ENCODE data around the gene BACH2.

BACH2 gene

DNA sequence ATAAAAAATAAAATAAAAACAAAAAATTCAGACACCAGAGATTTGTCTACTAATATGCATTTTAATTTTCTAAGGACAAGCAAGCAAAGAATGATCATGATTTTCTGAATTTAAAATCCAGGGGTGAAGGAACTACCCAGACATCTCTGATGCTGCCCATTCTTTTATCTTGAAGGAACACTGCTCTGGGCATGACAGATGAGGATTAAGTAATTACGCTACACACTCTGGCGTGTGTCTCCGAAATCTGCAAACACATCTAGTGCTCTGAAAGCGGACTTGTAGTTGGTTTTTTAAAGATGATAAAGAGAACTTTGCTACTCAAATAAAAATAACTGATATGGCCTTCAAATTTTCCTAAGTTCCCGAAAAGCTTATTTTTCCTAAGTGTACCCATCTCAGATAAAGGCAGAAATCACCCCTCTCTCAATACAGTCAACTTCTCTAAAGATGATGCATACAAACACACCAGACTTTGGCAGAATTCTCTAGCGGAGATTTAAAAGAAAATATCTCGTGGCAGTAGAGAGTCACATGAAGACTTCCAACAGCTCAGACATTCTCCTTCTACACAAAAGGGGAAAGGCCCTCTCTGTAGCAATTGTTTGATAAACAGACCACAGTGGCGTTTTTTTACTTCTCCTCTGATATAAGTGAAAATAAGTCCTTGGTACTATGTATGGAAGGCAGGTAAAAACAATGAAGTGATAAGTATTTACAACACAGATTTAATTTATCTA, 133.8 kb downstream of the BACH2 start:
- Mint-ChIP-seq H3K36me3 (no peaks in the 10 kb centered on the region), H3K27ac (no peak overlapping the region), H3K4me3 (no peak overlapping the region), H3K9me3 (no peaks in the 10 kb centered on the region), H3K4me1 (no peaks in the 10 kb centered on the region)
- DNase-seq (ENCODE audit: low spot score in 2 of 2) (no peak), ATAC-seq (no peak)

DNA sequence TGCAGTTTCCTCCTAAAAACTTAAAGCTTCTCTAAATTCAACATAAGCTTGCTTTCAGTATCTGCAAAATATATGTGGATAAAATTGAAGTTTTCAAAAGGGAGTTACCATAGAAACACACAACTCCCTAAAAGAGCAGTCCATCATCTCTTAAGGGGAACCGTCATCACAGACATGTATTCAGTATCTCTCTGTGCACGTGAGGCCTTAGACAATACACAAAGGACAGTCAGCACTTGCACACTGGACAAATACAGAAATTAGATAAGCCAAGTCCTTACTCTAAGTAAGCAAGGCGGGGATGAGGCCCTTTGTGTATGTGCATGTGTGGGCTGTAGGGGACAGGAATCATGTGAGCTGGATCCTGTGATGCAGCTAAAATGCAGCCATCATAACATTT, 136.6 kb downstream of the BACH2 start:
- no peak overlapping the region for H3K27ac Mint-ChIP-seq
- DNase-seq (ENCODE audit: low spot score in 2 of 2): no peak
- H3K4me1 Mint-ChIP-seq: peaks cover 11% of the 10 kb centered on the region
- no peaks in the 10 kb centered on the region for H3K9me3 Mint-ChIP-seq
- no peak overlapping the region for H3K4me3 Mint-ChIP-seq
- no peaks in the 10 kb centered on the region for H3K36me3 Mint-ChIP-seq
- ATAC-seq: no peak

DNA sequence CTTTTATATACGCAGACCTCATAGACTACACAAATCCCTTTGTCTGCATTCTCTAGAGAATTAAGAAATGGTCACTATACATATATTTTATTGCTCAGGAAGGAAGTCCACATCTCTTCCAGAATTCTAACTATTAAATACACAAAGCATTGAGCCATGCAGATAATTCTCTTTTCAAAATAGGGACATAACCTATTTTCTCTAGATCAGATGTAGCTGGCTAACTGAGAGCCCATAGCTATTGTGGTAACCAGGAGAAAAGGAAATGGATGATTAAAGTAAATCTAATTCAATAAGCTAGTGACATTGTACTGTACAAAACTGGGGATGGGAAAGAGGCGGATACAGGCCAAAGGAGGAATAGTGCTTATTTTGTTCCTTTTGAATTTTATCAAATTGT, 137.2 kb downstream of the BACH2 start:
- no peak for DNase-seq (ENCODE audit: low spot score in 2 of 2)
- Mint-ChIP-seq H3K4me1 (peaks cover 11% of the 10 kb centered on the region), H3K27ac (no peak overlapping the region), H3K36me3 (no peaks in the 10 kb centered on the region), H3K9me3 (no peaks in the 10 kb centered on the region), H3K4me3 (no peak overlapping the region)
- ATAC-seq: no peak

DNA sequence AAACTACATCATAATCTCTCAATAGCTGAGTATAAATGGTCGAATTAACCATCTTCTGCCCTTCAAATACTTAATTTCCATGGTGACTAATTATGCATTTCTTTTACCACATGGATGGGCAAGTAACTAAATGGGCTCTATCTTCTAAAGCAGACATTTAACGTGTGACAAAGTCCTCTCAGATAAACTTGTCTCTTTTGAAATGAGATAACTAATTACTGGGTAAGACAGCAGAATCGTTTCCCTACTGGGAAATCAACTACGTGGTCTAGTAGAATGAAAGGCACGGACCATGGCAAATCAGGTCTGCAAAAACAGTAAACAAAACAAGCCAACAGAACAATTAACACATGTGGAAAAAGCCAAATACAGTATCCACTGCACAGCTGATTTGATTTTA, 137.7 kb downstream of the BACH2 start:
- Mint-ChIP-seq H3K4me3 (no peak overlapping the region), H3K9me3 (no peaks in the 10 kb centered on the region), H3K36me3 (no peaks in the 10 kb centered on the region), H3K4me1 (peaks cover 11% of the 10 kb centered on the region), H3K27ac (no peak overlapping the region)
- no peak for DNase-seq (ENCODE audit: low spot score in 2 of 2)
- no peak for ATAC-seq

DNA sequence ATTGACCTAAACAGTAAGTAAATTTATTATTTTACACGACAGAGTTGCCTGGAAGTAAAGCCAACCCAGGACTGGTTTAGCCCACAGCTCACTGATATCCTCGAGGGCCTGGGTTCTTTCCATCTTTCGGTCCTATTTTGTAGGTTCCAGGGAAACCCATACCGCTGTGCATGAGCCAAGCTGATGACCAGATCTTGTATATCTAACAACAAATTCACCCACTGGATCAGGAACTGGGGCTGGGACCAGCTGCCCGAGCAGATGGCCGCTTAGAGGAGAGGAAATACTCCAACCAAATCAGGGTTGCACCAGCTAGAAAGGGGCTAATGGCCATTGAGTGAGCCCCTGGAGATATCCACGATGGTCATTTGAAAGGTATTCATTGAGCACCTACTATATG, 139.2 kb downstream of the BACH2 start:
- DNase-seq (ENCODE audit: low spot score in 2 of 2): no peak
- Mint-ChIP-seq H3K4me1 (peaks cover 11% of the 10 kb centered on the region), H3K36me3 (no peaks in the 10 kb centered on the region), H3K27ac (peak overlapping the region; percentile 77), H3K9me3 (no peaks in the 10 kb centered on the region), H3K4me3 (no peak overlapping the region)
- ATAC-seq: no peak

DNA sequence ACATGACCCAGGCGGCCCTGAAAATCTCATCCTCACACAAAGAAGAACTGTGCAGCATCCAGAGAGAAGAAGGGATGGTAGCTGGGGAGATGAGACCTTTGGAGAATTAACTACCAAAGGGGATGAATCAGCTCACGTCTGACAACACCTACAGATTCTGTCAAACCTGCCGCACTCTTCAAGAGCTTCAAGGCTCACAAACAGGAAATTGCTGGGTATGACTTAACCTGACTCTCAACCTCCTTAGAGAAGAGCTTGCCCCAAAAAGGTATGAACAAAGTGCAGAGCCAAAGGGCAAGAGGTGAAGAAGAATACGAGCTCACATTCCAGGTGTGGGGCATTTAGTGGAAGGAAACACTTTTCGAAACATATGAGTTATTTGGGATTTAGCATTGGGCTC, 139.8 kb downstream of the BACH2 start:
- Mint-ChIP-seq H3K9me3 (no peaks in the 10 kb centered on the region), H3K27ac (peak overlapping the region; percentile 77), H3K4me3 (no peak overlapping the region), H3K36me3 (no peaks in the 10 kb centered on the region), H3K4me1 (peaks cover 11% of the 10 kb centered on the region)
- ATAC-seq (peak; percentile 99), DNase-seq (ENCODE audit: low spot score in 2 of 2) (no peak)

DNA sequence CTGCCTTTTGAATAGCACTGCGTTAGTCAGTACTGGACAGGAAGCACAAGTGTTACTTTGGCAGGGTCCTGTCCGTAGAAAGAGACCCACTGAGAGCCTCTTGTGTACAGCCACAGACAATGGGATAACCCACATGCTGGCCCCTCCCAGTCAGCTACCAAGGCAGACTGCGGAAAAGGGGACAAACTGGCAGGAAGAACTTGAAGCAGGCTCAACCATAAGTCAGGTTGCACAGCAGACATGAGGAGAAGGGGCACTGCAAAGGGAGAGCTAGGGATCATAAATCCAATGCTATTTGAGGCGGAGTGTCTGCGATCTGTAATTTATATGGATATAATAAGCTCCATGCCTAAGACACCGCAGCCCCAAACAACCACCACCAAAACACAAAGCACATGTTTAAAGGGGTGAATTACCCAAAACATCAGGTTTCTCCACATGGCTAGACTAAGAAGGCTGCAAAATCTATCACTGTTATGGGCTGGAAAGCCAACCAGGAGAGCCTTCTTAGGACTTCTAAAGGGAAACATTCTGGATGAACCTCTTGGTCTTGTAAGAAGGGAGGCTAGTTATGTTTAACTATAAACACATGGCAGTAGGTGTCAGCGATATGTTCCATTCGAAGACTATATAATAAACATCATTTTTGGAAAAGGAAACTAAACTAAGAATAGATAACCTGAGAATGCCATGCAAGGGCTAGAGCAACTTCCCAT, 141.7 kb downstream of the BACH2 start:
- no peak for DNase-seq (ENCODE audit: low spot score in 2 of 2)
- peaks cover 11% of the 10 kb centered on the region for H3K4me1 Mint-ChIP-seq
- no peak overlapping the region for H3K27ac Mint-ChIP-seq
- H3K9me3 Mint-ChIP-seq: no peaks in the 10 kb centered on the region
- no peak for ATAC-seq
- H3K4me3 Mint-ChIP-seq: no peak overlapping the region
- no peaks in the 10 kb centered on the region for H3K36me3 Mint-ChIP-seq

DNA sequence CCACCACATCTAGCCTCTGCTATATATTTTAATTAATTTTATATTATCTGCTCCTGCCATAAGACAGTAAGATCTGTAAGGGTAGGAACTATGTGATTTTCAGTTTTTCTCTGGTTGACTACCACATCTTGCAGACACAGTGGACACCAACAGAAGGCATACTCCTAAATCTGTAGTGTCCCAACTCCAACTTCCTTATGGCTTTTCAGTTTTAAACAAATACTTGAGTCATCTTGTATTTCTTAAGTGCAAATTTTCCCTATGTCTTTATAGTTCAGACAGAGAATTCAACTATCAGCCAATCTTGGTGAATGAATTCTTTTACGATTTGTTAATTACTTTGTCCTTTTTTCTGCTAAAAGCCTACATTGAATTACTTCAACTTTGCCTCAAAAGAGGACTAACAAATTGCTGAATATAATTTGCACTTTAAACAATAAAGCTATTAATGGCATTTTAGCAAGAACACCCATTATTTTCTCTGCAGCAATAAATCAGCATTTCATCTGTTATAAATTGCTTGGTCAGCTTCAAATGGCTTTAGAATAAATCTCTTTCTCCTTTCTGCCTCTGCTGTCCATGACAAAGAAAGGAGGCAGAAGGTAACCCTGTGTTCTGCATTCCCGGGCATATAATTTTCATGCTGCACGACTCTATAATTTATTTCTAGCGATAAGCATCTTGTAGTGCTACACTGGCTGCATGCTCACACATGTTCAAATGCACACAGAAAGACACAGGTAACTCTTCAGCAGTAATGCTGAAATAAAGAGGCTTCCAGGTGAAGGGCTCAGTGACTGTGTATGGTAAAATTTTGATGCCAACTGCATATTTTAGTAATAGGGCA, 144.8 kb downstream of the BACH2 start:
- H3K36me3 Mint-ChIP-seq: no peaks in the 10 kb centered on the region
- H3K4me1 Mint-ChIP-seq: peaks cover 6% of the 10 kb centered on the region
- no peak overlapping the region for H3K27ac Mint-ChIP-seq
- H3K9me3 Mint-ChIP-seq: no peaks in the 10 kb centered on the region
- ATAC-seq (no peak), DNase-seq (ENCODE audit: low spot score in 2 of 2) (no peak)
- H3K4me3 Mint-ChIP-seq: no peak overlapping the region

DNA sequence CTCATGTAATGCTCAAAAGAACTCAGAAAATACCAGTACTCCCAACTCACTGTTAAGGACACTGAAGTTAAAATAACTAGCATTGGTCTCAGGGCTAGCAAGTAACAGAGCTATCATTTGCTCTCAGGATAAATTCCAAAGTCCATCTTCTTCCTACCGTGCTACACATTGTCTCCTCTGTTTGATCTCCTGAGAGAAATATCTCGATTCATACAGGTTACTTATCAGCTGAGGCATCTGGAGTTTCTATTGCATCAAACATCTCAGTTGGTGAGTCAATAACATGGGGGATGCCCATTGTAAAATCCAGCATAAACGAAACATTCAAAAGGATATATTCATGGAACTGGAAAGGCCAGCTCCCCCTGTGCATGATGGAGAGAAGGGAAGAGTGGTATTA, 147.4 kb downstream of the BACH2 start:
- H3K36me3 Mint-ChIP-seq: no peaks in the 10 kb centered on the region
- peaks cover 15% of the 10 kb centered on the region for H3K4me1 Mint-ChIP-seq
- no peak for ATAC-seq
- DNase-seq (ENCODE audit: low spot score in 2 of 2): no peak
- no peak overlapping the region for H3K4me3 Mint-ChIP-seq
- no peaks in the 10 kb centered on the region for H3K9me3 Mint-ChIP-seq
- no peak overlapping the region for H3K27ac Mint-ChIP-seq

DNA sequence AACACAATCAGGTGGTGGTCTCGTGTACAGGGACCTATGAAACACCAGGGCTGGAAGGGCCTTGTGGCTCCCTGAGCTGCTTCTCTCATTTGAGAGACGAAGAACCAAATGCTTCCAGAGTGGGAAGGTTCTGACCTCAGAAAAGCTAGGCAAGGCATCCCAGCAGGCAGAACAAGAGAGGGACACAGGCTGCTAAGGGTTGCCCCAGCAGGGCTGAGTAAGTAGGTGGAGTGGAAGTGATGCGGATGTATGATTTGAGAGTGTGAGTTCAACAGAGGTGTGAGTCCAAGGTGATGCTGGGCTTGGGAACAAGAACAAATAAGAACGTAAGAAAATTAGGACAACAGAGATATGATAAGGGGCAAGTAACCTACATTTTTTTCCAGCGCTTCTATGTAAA, 147.8 kb downstream of the BACH2 start:
- Mint-ChIP-seq H3K4me1 (peaks cover 17% of the 10 kb centered on the region), H3K27ac (no peak overlapping the region), H3K4me3 (no peak overlapping the region), H3K9me3 (no peaks in the 10 kb centered on the region), H3K36me3 (no peaks in the 10 kb centered on the region)
- ATAC-seq: no peak
- DNase-seq (ENCODE audit: low spot score in 2 of 2): no peak

DNA sequence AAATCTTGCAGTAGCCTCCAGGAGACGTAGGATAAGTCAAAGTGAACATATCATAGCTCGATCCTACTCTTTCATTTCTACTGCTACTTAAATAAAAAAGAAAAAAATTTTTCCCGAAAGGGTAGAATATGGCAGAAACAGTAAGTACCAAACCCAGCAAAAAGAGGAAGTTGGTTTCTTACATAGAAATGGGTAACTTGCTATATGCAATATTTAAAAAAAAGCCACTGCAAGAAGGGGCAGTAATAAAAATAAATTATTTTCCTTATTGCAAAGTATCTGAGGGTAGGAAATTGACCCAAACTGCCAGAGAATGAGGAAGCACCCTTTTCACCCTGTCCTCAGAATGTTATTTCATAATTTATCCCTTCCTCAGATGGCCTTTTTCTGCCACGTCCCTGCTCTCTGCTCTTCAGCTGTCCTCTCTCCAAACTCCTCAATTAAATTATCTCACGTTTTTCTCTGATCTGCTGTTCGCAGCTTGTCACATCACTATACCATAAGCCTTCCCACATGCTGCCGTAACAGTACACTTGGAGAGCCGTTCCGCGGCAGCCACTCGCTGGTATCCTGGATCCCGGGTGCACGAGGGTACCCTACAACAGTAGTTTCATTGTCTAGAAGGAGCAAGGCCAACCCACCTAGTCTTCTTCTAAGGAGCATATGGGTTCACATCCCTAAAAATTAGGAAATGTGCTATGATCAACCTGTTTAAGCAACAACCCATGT, 149.6 kb downstream of the BACH2 start:
- peaks cover 24% of the 10 kb centered on the region for H3K4me1 Mint-ChIP-seq
- H3K9me3 Mint-ChIP-seq: no peaks in the 10 kb centered on the region
- H3K27ac Mint-ChIP-seq: no peak overlapping the region
- no peak for DNase-seq (ENCODE audit: low spot score in 2 of 2)
- no peaks in the 10 kb centered on the region for H3K36me3 Mint-ChIP-seq
- H3K4me3 Mint-ChIP-seq: no peak overlapping the region
- no peak for ATAC-seq

DNA sequence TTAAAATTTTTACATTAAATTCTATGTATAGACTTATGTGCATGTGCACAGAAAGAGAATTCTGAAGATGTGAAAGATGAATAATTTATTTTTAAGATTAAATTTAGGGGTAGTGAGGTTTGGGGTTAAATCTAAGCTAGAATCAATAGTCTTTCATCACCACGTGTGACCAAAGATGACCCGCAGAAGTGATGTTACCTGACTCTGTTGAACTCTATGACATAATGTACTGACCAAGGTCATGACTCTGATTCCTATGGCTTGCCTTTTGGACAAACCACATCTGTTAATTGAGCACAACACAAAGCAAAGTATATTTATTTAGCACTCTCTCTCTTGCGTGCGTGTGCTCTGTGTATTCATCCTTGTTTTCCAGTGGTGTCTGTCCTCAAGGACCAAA, 150.6 kb downstream of the BACH2 start:
- DNase-seq (ENCODE audit: low spot score in 2 of 2) (no peak), ATAC-seq (no peak)
- H3K27ac Mint-ChIP-seq: no peak overlapping the region
- H3K36me3 Mint-ChIP-seq: no peaks in the 10 kb centered on the region
- H3K4me3 Mint-ChIP-seq: no peak overlapping the region
- H3K4me1 Mint-ChIP-seq: peaks cover 24% of the 10 kb centered on the region
- no peaks in the 10 kb centered on the region for H3K9me3 Mint-ChIP-seq

DNA sequence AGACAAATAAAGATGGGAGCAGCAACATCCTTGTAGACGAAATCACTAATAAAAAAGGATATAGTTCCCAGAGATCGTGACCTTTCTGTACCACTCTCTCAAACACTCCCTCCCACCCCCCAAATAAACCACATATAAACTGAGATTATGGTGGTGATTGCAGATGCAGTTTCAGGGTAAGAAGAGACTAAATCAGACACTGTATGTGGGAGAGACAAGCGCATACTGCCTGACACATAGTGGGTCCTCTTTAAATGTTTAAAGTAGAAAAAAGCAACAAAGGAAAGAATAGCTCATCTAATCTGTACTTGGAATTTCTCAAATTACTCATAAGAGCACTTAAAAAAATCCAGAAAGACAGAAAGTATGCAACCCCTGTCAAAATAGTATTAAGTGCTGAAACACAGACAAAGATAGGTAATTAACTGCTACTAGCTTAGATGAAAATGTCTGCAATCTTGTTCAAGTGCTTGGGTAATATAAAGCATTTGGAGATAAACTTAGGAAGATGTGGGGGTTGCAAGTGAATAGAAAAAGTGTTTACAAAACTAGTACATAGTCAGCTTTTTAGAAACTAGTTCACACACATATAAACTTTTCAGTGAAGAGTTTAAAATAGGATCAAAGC, 151.6 kb downstream of the BACH2 start:
- Mint-ChIP-seq H3K27ac (peak overlapping the region; percentile 5), H3K36me3 (no peaks in the 10 kb centered on the region), H3K4me1 (peaks cover 24% of the 10 kb centered on the region), H3K4me3 (no peak overlapping the region), H3K9me3 (no peaks in the 10 kb centered on the region)
- peak; percentile 69 for ATAC-seq
- DNase-seq (ENCODE audit: low spot score in 2 of 2): no peak

DNA sequence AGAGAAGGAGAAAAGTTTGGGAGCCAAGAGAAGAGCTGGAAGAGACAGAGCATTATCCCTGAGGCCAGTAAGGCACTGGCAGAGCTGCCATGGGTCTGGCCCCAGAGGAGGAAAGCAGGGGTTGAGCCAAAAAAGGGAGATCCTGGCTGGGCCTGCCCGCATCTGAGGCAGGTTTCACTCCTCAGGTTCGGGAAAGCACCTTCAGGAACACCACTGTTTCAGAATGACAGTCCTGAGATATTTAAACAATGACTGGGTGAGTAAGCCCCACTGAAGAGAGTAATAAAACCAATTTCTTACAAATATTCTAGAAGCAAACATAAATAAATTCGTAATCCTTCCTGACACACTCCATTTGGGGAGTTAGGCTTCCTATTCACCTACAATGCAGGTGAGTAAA, 152.2 kb downstream of the BACH2 start:
- peak overlapping the region; percentile 5 for H3K27ac Mint-ChIP-seq
- no peak for DNase-seq (ENCODE audit: low spot score in 2 of 2)
- peak; percentile 90 for ATAC-seq
- H3K4me1 Mint-ChIP-seq: peaks cover 24% of the 10 kb centered on the region
- H3K9me3 Mint-ChIP-seq: no peaks in the 10 kb centered on the region
- H3K4me3 Mint-ChIP-seq: no peak overlapping the region
- no peaks in the 10 kb centered on the region for H3K36me3 Mint-ChIP-seq

DNA sequence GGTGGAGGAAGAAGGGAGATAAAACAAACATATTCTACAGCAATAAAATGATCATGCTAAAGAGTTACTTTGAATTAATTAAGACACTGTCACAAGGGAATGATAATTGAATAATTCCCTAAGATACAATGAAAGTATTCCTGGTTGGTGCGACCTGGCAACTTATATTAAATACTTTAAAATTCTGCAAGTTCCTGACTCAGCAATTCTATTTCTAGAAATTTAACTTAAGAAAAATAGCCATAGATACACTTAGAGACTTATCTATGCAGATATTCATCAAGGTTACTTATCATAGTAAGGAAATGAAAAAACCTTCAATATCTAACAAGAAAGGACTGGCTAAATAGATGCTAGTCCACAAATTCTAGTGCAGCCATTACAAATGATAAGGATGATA, 156.0 kb downstream of the BACH2 start:
- Mint-ChIP-seq H3K36me3 (no peaks in the 10 kb centered on the region), H3K9me3 (no peaks in the 10 kb centered on the region), H3K4me1 (peaks cover 28% of the 10 kb centered on the region), H3K27ac (no peak overlapping the region), H3K4me3 (no peak overlapping the region)
- DNase-seq (ENCODE audit: low spot score in 2 of 2) (no peak), ATAC-seq (no peak)

Data from stimulated activated effector memory CD8-positive, alpha-beta T cell treated with anti-CD3 and anti-CD28 coated beads, Interleukin-12 subunit alpha, Interleukin-12 subunit beta, amount 100 ng/mL, for 72 hours (primary cell).